Esophagus (tissue), 2 donors: Measurements from ENCODE around the gene CNR1. TPM values are rescaled to one million over a fixed set of nuclear protein-coding genes. Genes with fewer than 3 reads are reported as not detected.

Experiments used
- H3K27ac ChIP-seq, 2 donors: one replicate each; pipeline ENCODE4 v1.5.1; 2013; ENCODE audit warnings: low read depth in 2 of 2, mild to moderate bottlenecking in 2 of 2, inconsistent platforms in 1 of 2, low read length in 1 of 2, moderate library complexity in 1 of 2
- H3K27me3 ChIP-seq, 2 donors: one replicate each; pipeline ENCODE4 v1.6.1; 2013; ENCODE audit warnings: low read length in 2 of 2, control low read depth in 1 of 2, mild to moderate bottlenecking in 1 of 2; ENCODE audit not compliant: insufficient read depth in 2 of 2, control insufficient read depth in 1 of 2
- H3K36me3 ChIP-seq, 2 donors: one replicate each; pipeline ENCODE4 v1.6.1; 2013; ENCODE audit warnings: low read length in 1 of 2; ENCODE audit not compliant: control insufficient read depth in 2 of 2, insufficient read depth in 2 of 2
- H3K4me1 ChIP-seq, 2 donors: one replicate each; pipeline ENCODE4 v1.6.1; 2013; ENCODE audit warnings: low read length in 1 of 2; ENCODE audit not compliant: control insufficient read depth in 2 of 2, insufficient read depth in 2 of 2
- H3K4me3 ChIP-seq, 2 donors: one replicate each; pipeline ENCODE4 v1.5.1; 2013; ENCODE audit warnings: low read length in 2 of 2, mild to moderate bottlenecking in 2 of 2, low read depth in 1 of 2, moderate library complexity in 1 of 2
- H3K9me3 ChIP-seq, 2 donors: one replicate each; pipeline ENCODE4 v1.6.1; 2013; ENCODE audit warnings: mild to moderate bottlenecking in 2 of 2, low read depth in 1 of 2, low read length in 1 of 2, moderate library complexity in 1 of 2; ENCODE audit not compliant: control insufficient read depth in 2 of 2, insufficient read depth in 1 of 2
- WGBS, 2 donors: extraction: QIAGEN DNeasy Blood & Tissue Kit; methylation state at CpG; one replicate each; pipeline ENCODE4 v1.1.7; 2013; 5-methylcytosine and 5-hydroxymethylcytosine counted together
- polyA plus RNA-seq, 2 donors: library from polyadenylated mRNA; stranded (reverse); fragments of 200-250 nt; gene quantifications; one replicate each; pipeline ENCODE4 v1.2.3, GENCODE V29; 2013
- donor health status: healthy with polysubstance abuse.
- donor health status: Bipolar disorder and iron deficiency.

CNR1 gene
- polyA plus RNA-seq, 2 donors, result 0.74 to 0.77 TPM

- no peaks in the 10 kb centered on the region for H3K4me1 ChIP-seq
- H3K9me3 ChIP-seq, result no peaks in the 10 kb centered on the region
- no peak overlapping the region for H3K27ac ChIP-seq
- H3K4me3 ChIP-seq, result no peak overlapping the region
- no peaks in the 10 kb centered on the region for H3K27me3 ChIP-seq
- WGBS, 2 donors, result 79 to 85% methylated on average over 6 of the region's 6 CpGs
- no peaks in the 10 kb centered on the region for H3K36me3 ChIP-seq
Observed at GRCh38 chr6:88145298-88145963, 20.7 kb downstream of the CNR1 start.

- WGBS, 2 donors, result 89 to 93% methylated on average over 20 of the region's 20 CpGs
- no peaks in the 10 kb centered on the region for H3K36me3 ChIP-seq
- no peaks in the 10 kb centered on the region for H3K9me3 ChIP-seq
- no peak overlapping the region for H3K27ac ChIP-seq
- no peaks in the 10 kb centered on the region for H3K27me3 ChIP-seq
- no peaks in the 10 kb centered on the region for H3K4me1 ChIP-seq
- H3K4me3 ChIP-seq, result no peak overlapping the region
Observed at GRCh38 chr6:88144637-88145297, 21.4 kb downstream of the CNR1 start.

- H3K4me3 ChIP-seq, result no peak overlapping the region
- 68 to 81% methylated on average over 14 of the region's 14 CpGs for WGBS, 2 donors
- H3K27me3 ChIP-seq, result no peaks in the 10 kb centered on the region
- no peaks in the 10 kb centered on the region for H3K9me3 ChIP-seq
- H3K27ac ChIP-seq, result no peak overlapping the region
- no peaks in the 10 kb centered on the region for H3K4me1 ChIP-seq
- H3K36me3 ChIP-seq, result no peaks in the 10 kb centered on the region
Observed at GRCh38 chr6:88143421-88144157, 22.6 kb downstream of the CNR1 start.

DNA sequence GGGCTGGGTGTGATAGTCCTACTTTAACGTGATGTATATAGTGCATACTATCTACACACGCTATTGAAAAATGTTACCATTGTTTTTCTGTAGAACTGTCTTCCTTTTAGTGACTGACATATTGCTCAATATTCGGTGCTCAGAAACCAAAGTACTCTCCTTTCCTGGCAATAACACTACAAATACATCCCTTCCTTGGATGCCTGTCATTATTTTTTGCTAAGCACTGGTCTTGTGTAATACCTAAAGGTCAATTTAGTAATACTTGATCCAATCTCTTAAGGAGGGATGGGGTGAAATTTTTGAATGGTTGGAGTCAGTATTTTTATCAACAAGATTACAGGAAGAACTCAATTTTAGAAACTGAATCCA, 23.9 kb downstream of the CNR1 start:
- Histone ChIP-seq H3K36me3 (no peaks in the 10 kb centered on the region), H3K9me3 (no peaks in the 10 kb centered on the region), H3K4me1 (no peaks in the 10 kb centered on the region), H3K27ac (no peak overlapping the region), H3K27me3 (no peaks in the 10 kb centered on the region), H3K4me3 (no peak overlapping the region)
- 83 to 85% methylated on average over 3 of the region's 3 CpGs for WGBS, 2 donors

DNA sequence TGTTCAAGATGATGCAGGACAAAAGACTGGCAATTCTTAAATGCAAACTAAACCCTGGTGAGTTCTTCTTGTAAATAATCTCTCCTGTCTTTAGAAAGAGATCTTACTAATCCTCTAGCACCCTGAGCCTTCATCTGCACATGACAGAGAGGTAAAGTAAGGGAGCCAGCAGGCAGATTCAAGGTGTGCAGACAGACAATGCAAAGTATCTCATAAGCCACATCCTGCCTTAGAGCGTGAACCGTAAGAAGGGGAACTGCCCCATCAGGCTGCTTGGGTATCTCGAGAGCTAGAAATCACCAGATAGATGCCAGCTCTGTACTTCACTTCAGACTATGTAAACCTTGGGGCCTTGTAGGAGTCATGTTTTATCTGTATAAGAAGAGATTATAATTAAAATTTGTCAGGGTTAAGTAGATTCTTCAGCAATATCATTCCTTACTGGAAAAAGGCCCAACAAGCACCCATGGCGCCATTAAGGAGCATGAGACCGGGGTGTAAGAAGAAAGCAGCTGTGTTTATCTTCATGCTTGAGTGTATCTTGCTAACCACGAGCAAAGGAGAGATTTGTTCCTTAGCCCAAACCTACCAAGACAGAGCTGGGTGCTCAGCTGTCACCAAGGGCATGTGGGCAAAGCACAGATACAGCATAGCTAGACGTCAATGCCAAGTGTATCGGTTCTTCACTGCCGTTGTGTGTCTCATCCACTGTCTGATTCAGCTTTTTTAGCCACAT, 24.4 kb downstream of the CNR1 start:
- Histone ChIP-seq H3K9me3 (no peaks in the 10 kb centered on the region), H3K27ac (no peak overlapping the region), H3K4me1 (no peaks in the 10 kb centered on the region), H3K4me3 (no peak overlapping the region), H3K27me3 (no peaks in the 10 kb centered on the region), H3K36me3 (no peaks in the 10 kb centered on the region)
- WGBS, 2 donors, result 77 to 81% methylated on average over 9 of the region's 9 CpGs

DNA sequence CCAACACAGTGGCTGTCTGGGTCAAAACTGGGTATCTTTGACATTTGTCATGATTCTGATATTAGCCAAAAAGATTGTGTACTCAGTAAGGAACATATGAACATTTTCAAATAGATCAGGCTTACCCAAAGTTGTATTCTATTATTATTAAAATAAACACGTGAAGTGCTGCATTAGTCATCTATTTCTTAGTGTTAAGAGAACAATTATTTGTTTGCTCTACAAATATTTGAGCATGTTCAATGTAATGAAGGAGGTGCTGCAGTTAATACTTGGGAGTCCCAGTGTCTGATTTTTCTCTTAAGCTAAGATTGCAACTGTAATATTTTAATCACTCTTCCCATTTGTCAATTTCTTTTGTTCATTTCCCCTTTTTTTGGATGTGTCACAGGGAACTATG, 28.2 kb downstream of the CNR1 start:
- H3K27me3 ChIP-seq, result no peaks in the 10 kb centered on the region
- H3K27ac ChIP-seq, result no peak overlapping the region
- 33 to 38% methylated on average over 1 of the region's 1 CpG for WGBS, 2 donors
- no peaks in the 10 kb centered on the region for H3K9me3 ChIP-seq
- no peaks in the 10 kb centered on the region for H3K4me1 ChIP-seq
- H3K36me3 ChIP-seq, result no peaks in the 10 kb centered on the region
- H3K4me3 ChIP-seq, result no peak overlapping the region

GRCh38 chr6:88135578-88136114, 30.5 kb downstream of the CNR1 start:
- WGBS, 2 donors, result 61 to 65% methylated on average over 5 of the region's 5 CpGs
- no peaks in the 10 kb centered on the region for H3K9me3 ChIP-seq
- H3K27ac ChIP-seq, result no peak overlapping the region
- no peaks in the 10 kb centered on the region for H3K4me1 ChIP-seq
- no peaks in the 10 kb centered on the region for H3K27me3 ChIP-seq
- no peaks in the 10 kb centered on the region for H3K36me3 ChIP-seq
- H3K4me3 ChIP-seq, result no peak overlapping the region

DNA sequence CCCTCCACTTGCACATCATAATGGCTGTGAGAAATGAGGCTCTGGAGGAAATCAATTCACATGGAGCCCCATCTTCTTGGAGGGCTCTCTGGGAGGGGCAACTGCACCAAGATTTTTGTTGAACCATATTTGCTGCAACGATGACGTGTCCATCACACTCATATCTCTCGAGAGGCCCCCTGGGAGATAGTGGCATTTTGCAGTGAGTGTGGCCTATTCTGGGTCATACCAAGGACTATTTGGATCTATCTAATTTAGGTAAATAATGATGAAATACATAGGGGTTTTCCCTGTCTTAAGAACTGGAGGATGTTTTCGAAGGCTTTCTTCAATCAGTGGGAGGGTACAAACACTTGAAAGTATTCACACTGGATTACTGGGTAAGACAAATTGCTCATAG, 31.6 kb downstream of the CNR1 start:
- H3K27me3 ChIP-seq, result no peaks in the 10 kb centered on the region
- H3K4me3 ChIP-seq, result no peak overlapping the region
- no peaks in the 10 kb centered on the region for H3K4me1 ChIP-seq
- 73 to 77% methylated on average over 4 of the region's 4 CpGs for WGBS, 2 donors
- no peak overlapping the region for H3K27ac ChIP-seq
- H3K9me3 ChIP-seq, result no peaks in the 10 kb centered on the region
- no peaks in the 10 kb centered on the region for H3K36me3 ChIP-seq

DNA sequence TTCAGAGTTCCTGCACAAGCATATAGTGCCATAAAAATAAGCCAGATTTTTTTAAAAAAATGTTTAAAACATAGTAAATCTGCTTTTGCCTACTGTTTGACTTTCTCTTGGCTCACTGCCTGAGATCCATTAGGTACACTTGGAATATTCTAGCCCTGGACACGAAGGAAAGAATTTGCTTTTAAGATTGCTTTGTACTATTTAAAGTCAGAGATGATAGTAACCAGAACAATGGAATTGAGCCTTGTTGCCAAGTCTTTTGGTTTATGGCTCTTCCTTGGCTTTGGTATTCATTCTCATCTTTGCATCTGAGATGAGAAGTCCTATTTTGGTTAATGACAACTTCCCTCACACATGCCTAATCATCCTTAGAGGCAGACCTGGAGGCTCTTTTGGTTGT, 32.4 kb downstream of the CNR1 start:
- 25 to 39% methylated on average over 1 of the region's 1 CpG for WGBS, 2 donors
- Histone ChIP-seq H3K4me3 (no peak overlapping the region), H3K9me3 (no peaks in the 10 kb centered on the region), H3K27ac (no peak overlapping the region), H3K4me1 (no peaks in the 10 kb centered on the region), H3K27me3 (no peaks in the 10 kb centered on the region), H3K36me3 (no peaks in the 10 kb centered on the region)
